K562 (cell line): ENCODE results near the gene IRS4. TPM values are rescaled to one million over a fixed set of nuclear protein-coding genes. Genes with fewer than 3 reads are reported as not detected.

Source experiments
- CBFA2T3 ChIP-seq: fragments of 450-650 bp; IDR thresholded peaks from 2 replicates; pipeline ENCODE4 v1.6.1; 2017
- CHD1 ChIP-seq: fragments of 200-600 bp; sonication (generic); IDR thresholded peaks from one replicate; pipeline ENCODE4 v1.6.1; 2012; ENCODE audit warnings: mild to moderate bottlenecking, moderate library complexity, low read length, inconsistent platforms
- HNRNPK ChIP-seq: fragments of 200-400 bp; formaldehyde crosslinking; IDR thresholded peaks from one replicate; pipeline ENCODE4 v1.6.1; 2018; ENCODE audit warnings: mild to moderate bottlenecking, low read depth, low read length; ENCODE audit not compliant: poor library complexity, severe bottlenecking
- MGA ChIP-seq: fragments of 450-650 bp; IDR thresholded peaks from 2 replicates; pipeline ENCODE4 v1.6.1; 2016; ENCODE audit warnings: mild to moderate bottlenecking, moderate library complexity
- PHB2 ChIP-seq: fragments of 450-650 bp; IDR thresholded peaks from 2 replicates; pipeline ENCODE4 v1.6.1; 2017; ENCODE audit warnings: low read depth
- STAT6 ChIP-seq: sonication (generic); formaldehyde crosslinking; IDR thresholded peaks from 2 replicates; pipeline ENCODE4 v1.8.1; 2023; ENCODE audit warnings: mild to moderate bottlenecking, missing genetic modification reagents
- TAF9B ChIP-seq: fragments of 450-650 bp; IDR thresholded peaks from 2 replicates; pipeline ENCODE4 v1.6.1; 2018; ENCODE audit warnings: mild to moderate bottlenecking; ENCODE audit not compliant: partially characterized antibody
- TAL1 ChIP-seq: fragments of 450-650 bp; IDR thresholded peaks from 2 replicates; pipeline ENCODE4 v1.6.1; 2016; ENCODE audit warnings: mild to moderate bottlenecking
- XRCC4 ChIP-seq: IDR thresholded peaks from one replicate; pipeline ENCODE4 v1.6.1; 2011; ENCODE audit not compliant: insufficient read depth, insufficient read length; ENCODE audit errors: extremely low read depth
- ZBTB17 ChIP-seq: fragments of 450-650 bp; formaldehyde crosslinking; IDR thresholded peaks from 2 replicates; pipeline ENCODE4 v1.4.0; 2020; ENCODE audit warnings: mild to moderate bottlenecking
- ZBTB9 ChIP-seq: fragments of 450-650 bp; formaldehyde crosslinking; IDR thresholded peaks from 2 replicates; pipeline ENCODE4 v1.4.0; 2020; ENCODE audit warnings: mild to moderate bottlenecking, moderate library complexity
- ZNF212 ChIP-seq: fragments of 450-650 bp; formaldehyde crosslinking; IDR thresholded peaks from 2 replicates; pipeline ENCODE4 v1.4.0; 2020; ENCODE audit warnings: mild to moderate bottlenecking
- ZNF239 ChIP-seq: fragments of 250-450 bp; sonication (Bioruptor Pico); IDR thresholded peaks from 2 replicates; pipeline ENCODE4 v1.4.0; 2020; ENCODE audit warnings: mild to moderate bottlenecking
- ZNF699 ChIP-seq: fragments of 250-450 bp; sonication (Bioruptor Pico); IDR thresholded peaks from 2 replicates; pipeline ENCODE4 v1.8.0; 2021; ENCODE audit warnings: mild to moderate bottlenecking, moderate library complexity; ENCODE audit not compliant: insufficient replicate concordance
- polyA plus RNA-seq, 8 experiments: library from polyadenylated mRNA; depleted of rRNA in 4 of 8; stranded (reverse) in 5 of 8; unstranded in 3 of 8; fragments of >200 nt; fragmentation: Nextera tagmentation in 2 of 8; fragmentation: Illumina TruSeq in 1 of 8; extraction: Ambion mirVana in 2 of 8; extraction: Trizol in 1 of 8; gene quantifications; 2 replicates each; pipeline versions ENCODE4 v1.2.1 to v1.2.3, GENCODE V29; 2011 to 2014; ENCODE audit warnings: inconsistent platforms in 1 of 8, missing spikeins in 1 of 8
- total RNA-seq, 7 experiments: library from RNA; depleted of rRNA in 6 of 7; stranded (reverse); fragments of >200 nt in 6 of 7; fragmentation: Illumina TruSeq in 2 of 7; extraction: Trizol in 2 of 7; gene quantifications; 2 replicates each; pipeline versions ENCODE4 v1.2.1 to v1.2.3, GENCODE V29; 2011 to 2021; ENCODE audit warnings: low replicate concordance in 1 of 7

IRS4 gene
- total and polyA plus RNA-seq, 9 of the 15 experiments (the other 6 are each of a cell fraction or from before 2014, with no cell fraction given), result not detected

GRCh38 chrX:108732630-108733321 lies 3.6 kb downstream of the IRS4 start (continued):
- TF ChIP-seq MGA (no peak), STAT6 (no peak), TAL1 (no peak), CBFA2T3 (no peak), CHD1 (no peak), ZBTB9 (no peak), PHB2 (no peak), ZBTB17 (no peak), TAF9B (no peak), ZNF699 (no peak), ZNF212 (no peak), ZNF239 (no peak), XRCC4 (no peak), HNRNPK (no peak)
